ENCODE results near the gene SMIM5. TPM values are rescaled to one million over a fixed set of nuclear protein-coding genes. Genes with fewer than 3 reads are reported as not detected.

SMIM5 gene
- total and polyA plus RNA-seq, 2 of the 13 experiments (the other 11 are each of a cell fraction or from before 2014, with no cell fraction given), result not detected

DNA sequence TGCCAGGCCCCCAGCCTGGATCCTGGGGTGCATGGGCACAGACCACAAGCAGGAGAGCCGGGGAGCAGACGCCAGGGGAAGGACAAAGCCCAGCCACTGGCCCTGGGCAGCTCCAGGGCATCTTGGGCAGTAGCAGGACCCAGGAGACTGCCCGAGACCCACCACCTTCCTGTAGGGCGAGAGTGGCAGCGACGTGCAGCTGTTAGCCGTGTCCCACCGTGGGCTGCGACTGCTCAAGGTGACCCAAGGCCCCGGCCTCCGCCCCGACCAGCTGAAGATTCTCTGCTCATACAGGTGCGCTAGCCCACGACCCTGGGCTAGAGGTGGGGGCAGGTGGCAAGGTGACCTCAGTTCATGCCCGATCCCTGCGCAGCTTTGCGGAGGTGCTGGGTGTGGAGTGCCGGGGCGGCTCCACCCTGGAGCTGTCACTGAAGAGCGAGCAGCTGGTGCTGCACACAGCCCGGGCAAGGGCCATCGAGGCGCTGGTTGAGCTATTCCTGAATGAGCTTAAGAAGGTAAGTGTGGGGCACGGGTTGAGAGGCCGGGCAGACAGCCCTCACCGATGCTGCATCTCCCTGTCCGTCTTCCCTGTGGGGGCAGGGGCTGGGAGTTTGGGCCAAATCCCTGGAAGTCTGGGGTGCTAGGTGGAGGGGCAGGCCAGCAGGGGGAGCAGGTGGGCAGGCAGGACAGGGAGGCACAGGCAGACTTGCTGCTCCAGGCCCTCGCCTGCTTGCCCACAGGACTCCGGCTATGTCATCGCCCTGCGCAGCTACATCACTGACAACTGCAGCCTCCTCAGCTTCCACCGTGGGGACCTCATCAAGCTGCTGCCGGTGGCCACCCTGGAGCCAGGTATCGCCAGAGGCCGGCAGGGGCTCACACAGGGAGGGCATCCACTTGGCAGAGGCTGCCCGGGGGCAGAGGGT lies 13.5 kb upstream of the SMIM5 start (continued):
- no peak for TF ChIP-seq KIAA2018 (CRISPR knock-in tag; IDR thresholded peaks at IDR 0.05; ENCODE audit: borderline replicate concordance)
- no peak for TF ChIP-seq SAP130 (CRISPR knock-in tag; IDR thresholded peaks at IDR 0.05; ENCODE audit: low read depth)
- 0 out of 2 replicates have a peak, but pooled peaks have one; percentile 64 for TF ChIP-seq PCBP1 (IDR thresholded peaks at IDR 0.05; ENCODE audit: borderline replicate concordance, low read depth, low read length)
- TF ChIP-seq ZFY (CRISPR knock-in tag; IDR thresholded peaks at IDR 0.05), result peak; percentile 9; the same call in 1 of the 2 replicates
- no peak for TF ChIP-seq JUN (CRISPR knock-in tag; IDR thresholded peaks at IDR 0.05)
- no peak for TF ChIP-seq MAZ (IDR thresholded peaks at IDR 0.05; ENCODE audit: borderline replicate concordance, low read depth, low read length)
- TF ChIP-seq MAZ (CRISPR knock-in tag; IDR thresholded peaks at IDR 0.05; ENCODE audit: low read depth), result peak; percentile 41; the same call in 1 of the 2 replicates
- TF ChIP-seq ATF7 (IDR thresholded peaks at IDR 0.05), result no peak
- TF ChIP-seq ATF7 (CRISPR knock-in tag; IDR thresholded peaks at IDR 0.05), result peak; percentile 16; the same call in 1 of the 2 replicates
- TF ChIP-seq PHF8 (CRISPR knock-in tag; IDR thresholded peaks at IDR 0.05), result no peak
- TF ChIP-seq FOXJ3 (CRISPR knock-in tag; IDR thresholded peaks at IDR 0.05; ENCODE audit: borderline replicate concordance), result no peak
- peak; percentile 49 for TF ChIP-seq RAD21 (CRISPR knock-in tag; IDR thresholded peaks at IDR 0.05)
- peak; percentile 58; the same call in 1 of the 2 replicates for TF ChIP-seq EED (CRISPR knock-in tag; IDR thresholded peaks at IDR 0.05)
- TF ChIP-seq HNRNPL (IDR thresholded peaks at IDR 0.05; ENCODE audit: low read depth, low read length), result 0 out of 2 replicates have a peak, but pooled peaks have one; percentile 57
- no peak for TF ChIP-seq ATM (IDR thresholded peaks at IDR 0.05; ENCODE audit: borderline replicate concordance)
- peak; percentile 50 for TF ChIP-seq STAG1 (CRISPR knock-in tag; IDR thresholded peaks at IDR 0.05)

Measured in HepG2 (cell line).